ENCODE data around the gene RITA1. TPM values are rescaled to one million over a fixed set of nuclear protein-coding genes. Genes with fewer than 3 reads are reported as not detected.

RITA1 gene
- total and polyA plus RNA-seq, 9 donors, result 9.3 to 12.7 (median 10.0) TPM

GRCh38 chr12:113173081-113173698 lies 12.3 kb upstream of the RITA1 start:
- DNase-seq, result no peak
- H3K27me3 ChIP-seq (ENCODE audit: control insufficient read depth, insufficient read depth, low read length), result no peaks in the 10 kb centered on the region
- no peaks in the 10 kb centered on the region for H3K4me1 ChIP-seq (ENCODE audit: control insufficient read depth, insufficient read depth, low read length)
- WGBS (ENCODE audit: insufficient coverage), result 92% methylated on average over 4 of the region's 7 CpGs
- no peak overlapping the region for H3K4me3 ChIP-seq (ENCODE audit: low read length)
- H3K9me3 ChIP-seq (replicated peaks; ENCODE audit: control insufficient read depth, low read depth, low read length), result peaks cover 13% of the 10 kb centered on the region
- peaks cover 85% of the 10 kb centered on the region for H3K36me3 ChIP-seq (ENCODE audit: control insufficient read depth, insufficient read depth, low read length)
- H3K27ac ChIP-seq (ENCODE audit: low read length), result no peak overlapping the region

GRCh38 chr12:113174461-113175384 lies 10.8 kb upstream of the RITA1 start:
- WGBS (ENCODE audit: insufficient coverage), result 41% methylated on average over 17 of the region's 32 CpGs
- H3K36me3 ChIP-seq (ENCODE audit: control insufficient read depth, insufficient read depth, low read length), result peaks cover 88% of the 10 kb centered on the region
- H3K27me3 ChIP-seq (ENCODE audit: control insufficient read depth, insufficient read depth, low read length), result no peaks in the 10 kb centered on the region
- peak; percentile 64 for DNase-seq
- no peak overlapping the region for H3K27ac ChIP-seq (ENCODE audit: low read length)
- H3K4me1 ChIP-seq (ENCODE audit: control insufficient read depth, insufficient read depth, low read length), result no peaks in the 10 kb centered on the region
- H3K4me3 ChIP-seq (ENCODE audit: low read length), result no peak overlapping the region
- peaks cover 13% of the 10 kb centered on the region for H3K9me3 ChIP-seq (replicated peaks; ENCODE audit: control insufficient read depth, low read depth, low read length)

GRCh38 chr12:113179023-113179422 lies 6.5 kb upstream of the RITA1 start:
- 95% methylated on average over 14 of the region's 14 CpGs for WGBS (ENCODE audit: insufficient coverage)
- H3K27me3 ChIP-seq (ENCODE audit: control insufficient read depth, insufficient read depth, low read length), result no peaks in the 10 kb centered on the region
- peaks cover 13% of the 10 kb centered on the region for H3K9me3 ChIP-seq (replicated peaks; ENCODE audit: control insufficient read depth, low read depth, low read length)
- DNase-seq, result no peak
- H3K36me3 ChIP-seq (ENCODE audit: control insufficient read depth, insufficient read depth, low read length), result peaks cover 69% of the 10 kb centered on the region
- H3K4me3 ChIP-seq (ENCODE audit: low read length), result no peak overlapping the region
- no peak overlapping the region for H3K27ac ChIP-seq (ENCODE audit: low read length)
- H3K4me1 ChIP-seq (ENCODE audit: control insufficient read depth, insufficient read depth, low read length), result peaks cover 3% of the 10 kb centered on the region

- no peaks in the 10 kb centered on the region for H3K27me3 ChIP-seq (ENCODE audit: control insufficient read depth, insufficient read depth, low read length)
- peaks cover 56% of the 10 kb centered on the region for H3K36me3 ChIP-seq (ENCODE audit: control insufficient read depth, insufficient read depth, low read length)
- DNase-seq, result no peak
- H3K9me3 ChIP-seq (replicated peaks; ENCODE audit: control insufficient read depth, low read depth, low read length), result peaks cover 13% of the 10 kb centered on the region
- no peak overlapping the region for H3K27ac ChIP-seq (ENCODE audit: low read length)
- peaks cover 6% of the 10 kb centered on the region for H3K4me1 ChIP-seq (ENCODE audit: control insufficient read depth, insufficient read depth, low read length)
- WGBS (ENCODE audit: insufficient coverage), result 98% methylated on average over 4 of the region's 4 CpGs
- no peak overlapping the region for H3K4me3 ChIP-seq (ENCODE audit: low read length)
Measured at GRCh38 chr12:113180333-113180732, 5.2 kb upstream of the RITA1 start.

- no peak for DNase-seq
- H3K9me3 ChIP-seq (replicated peaks; ENCODE audit: control insufficient read depth, low read depth, low read length), result peaks cover 10% of the 10 kb centered on the region
- no CpG with 5 or more reads among the region's 3 CpGs for WGBS (ENCODE audit: insufficient coverage)
- H3K36me3 ChIP-seq (ENCODE audit: control insufficient read depth, insufficient read depth, low read length), result peaks cover 50% of the 10 kb centered on the region
- H3K4me1 ChIP-seq (ENCODE audit: control insufficient read depth, insufficient read depth, low read length), result peaks cover 18% of the 10 kb centered on the region
- no peak overlapping the region for H3K4me3 ChIP-seq (ENCODE audit: low read length)
- no peaks in the 10 kb centered on the region for H3K27me3 ChIP-seq (ENCODE audit: control insufficient read depth, insufficient read depth, low read length)
- no peak overlapping the region for H3K27ac ChIP-seq (ENCODE audit: low read length)
Measured at GRCh38 chr12:113181975-113182374, 3.5 kb upstream of the RITA1 start.

DNA sequence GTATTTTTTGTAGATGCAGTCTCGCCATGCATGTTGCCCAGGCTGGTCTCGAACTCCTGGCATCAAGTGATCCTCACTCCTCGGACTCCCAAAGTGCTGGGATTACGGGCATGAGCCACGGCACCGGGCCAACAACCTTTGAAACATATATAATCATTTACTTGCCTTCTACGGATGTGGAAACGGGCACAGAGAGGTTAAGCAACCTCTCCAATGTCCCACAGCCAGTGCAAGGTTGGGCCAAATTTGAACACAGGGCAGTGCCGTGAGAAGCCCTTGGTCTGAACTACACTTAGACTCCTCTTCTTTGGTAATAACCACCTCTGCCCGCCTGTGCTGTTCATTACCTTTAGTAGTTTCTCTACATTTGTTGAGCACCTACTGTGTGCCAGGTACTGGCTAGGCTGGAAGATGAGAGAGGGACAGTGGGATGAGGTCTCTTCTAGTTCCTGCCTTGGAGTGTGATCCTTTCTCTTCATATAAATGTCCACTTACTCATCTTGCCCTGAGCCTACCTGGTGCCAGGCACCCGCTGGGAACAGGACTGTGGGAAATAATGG lies 2.4 kb upstream of the RITA1 start:
- no peak for DNase-seq
- Histone ChIP-seq H3K4me3 (ENCODE audit: low read length) (no peak overlapping the region), H3K27me3 (ENCODE audit: control insufficient read depth, insufficient read depth, low read length) (no peaks in the 10 kb centered on the region), H3K4me1 (ENCODE audit: control insufficient read depth, insufficient read depth, low read length) (peaks cover 19% of the 10 kb centered on the region), H3K9me3 (replicated peaks; ENCODE audit: control insufficient read depth, low read depth, low read length) (no peaks in the 10 kb centered on the region), H3K36me3 (ENCODE audit: control insufficient read depth, insufficient read depth, low read length) (peaks cover 39% of the 10 kb centered on the region), H3K27ac (ENCODE audit: low read length) (no peak overlapping the region)
- 94% methylated on average over 8 of the region's 11 CpGs for WGBS (ENCODE audit: insufficient coverage)

DNA sequence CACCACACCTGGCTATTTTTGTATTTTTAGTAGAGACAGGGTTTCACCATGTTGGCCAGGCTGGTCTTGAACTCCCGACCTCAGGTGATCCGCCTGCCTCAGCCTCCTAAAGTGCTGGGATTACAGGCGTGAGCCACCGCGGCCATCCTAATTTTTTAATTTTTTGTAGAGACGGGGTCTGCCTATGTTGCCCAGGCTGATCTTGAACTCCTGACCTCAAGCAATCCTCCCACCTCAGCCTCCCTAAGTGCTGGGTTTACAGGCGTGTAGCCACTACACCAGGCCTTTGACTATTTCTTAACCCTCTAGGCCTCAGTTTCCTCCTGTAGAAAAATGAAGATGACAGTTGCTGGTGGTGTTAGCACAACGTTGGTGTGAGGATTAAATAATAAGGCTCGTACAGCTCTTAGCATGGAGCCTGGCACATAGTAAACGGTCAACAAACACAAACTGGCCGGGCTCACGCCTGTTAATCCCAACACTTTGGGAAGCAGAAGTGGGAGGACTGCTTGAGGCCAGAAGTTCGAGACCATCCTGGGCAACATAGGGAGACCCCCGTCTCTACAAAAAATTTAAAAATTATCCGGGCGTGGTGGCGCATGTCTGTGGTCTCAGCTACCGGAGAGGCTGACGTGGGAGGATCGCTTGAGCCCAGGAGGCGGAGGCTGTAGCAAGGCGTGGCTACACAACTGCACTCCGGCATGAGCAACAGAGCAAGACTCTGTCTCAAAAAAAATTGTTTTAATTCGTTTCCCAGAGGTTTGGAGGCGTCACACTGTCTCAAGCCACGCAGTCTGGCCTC lies 1.2 kb upstream of the RITA1 start:
- 15% methylated on average over 18 of the region's 26 CpGs for WGBS (ENCODE audit: insufficient coverage)
- H3K27ac ChIP-seq (ENCODE audit: low read length), result peak overlapping the region; percentile 97
- DNase-seq, result no peak

DNA sequence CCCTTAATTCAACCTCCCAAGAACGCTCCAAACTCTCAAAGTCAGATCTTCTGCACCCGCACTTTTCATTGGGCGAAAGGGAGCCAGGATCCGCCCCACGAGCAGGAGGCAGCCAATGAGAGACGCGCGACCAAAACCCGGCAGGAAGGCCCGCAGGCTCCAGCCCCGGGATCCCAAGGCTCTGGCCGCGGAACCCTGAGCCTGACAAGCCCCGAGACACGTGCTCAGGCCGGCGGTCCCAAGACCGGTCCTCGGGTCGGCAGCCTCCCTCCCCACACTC lies 681 bp upstream of the RITA1 start:
- H3K9me3 ChIP-seq (replicated peaks; ENCODE audit: control insufficient read depth, low read depth, low read length), result no peaks in the 10 kb centered on the region
- peak overlapping the region; percentile 97 for H3K27ac ChIP-seq (ENCODE audit: low read length)
- peak; percentile 96 for DNase-seq
- H3K27me3 ChIP-seq (ENCODE audit: control insufficient read depth, insufficient read depth, low read length), result no peaks in the 10 kb centered on the region
- WGBS (ENCODE audit: insufficient coverage), result under 1% methylated on average over 20 of the region's 20 CpGs
- peak overlapping the region; percentile 98 for H3K4me3 ChIP-seq (ENCODE audit: low read length)
- peaks cover 30% of the 10 kb centered on the region for H3K36me3 ChIP-seq (ENCODE audit: control insufficient read depth, insufficient read depth, low read length)
- peaks cover 19% of the 10 kb centered on the region for H3K4me1 ChIP-seq (ENCODE audit: control insufficient read depth, insufficient read depth, low read length)

More for the DNA sequence above, 1.2 kb upstream of the RITA1 start:
- Histone ChIP-seq H3K27me3 (ENCODE audit: control insufficient read depth, insufficient read depth, low read length) (no peaks in the 10 kb centered on the region), H3K9me3 (replicated peaks; ENCODE audit: control insufficient read depth, low read depth, low read length) (no peaks in the 10 kb centered on the region), H3K4me1 (ENCODE audit: control insufficient read depth, insufficient read depth, low read length) (peaks cover 19% of the 10 kb centered on the region), H3K36me3 (ENCODE audit: control insufficient read depth, insufficient read depth, low read length) (peaks cover 32% of the 10 kb centered on the region), H3K4me3 (ENCODE audit: low read length) (peak overlapping the region; percentile 98)

DNA sequence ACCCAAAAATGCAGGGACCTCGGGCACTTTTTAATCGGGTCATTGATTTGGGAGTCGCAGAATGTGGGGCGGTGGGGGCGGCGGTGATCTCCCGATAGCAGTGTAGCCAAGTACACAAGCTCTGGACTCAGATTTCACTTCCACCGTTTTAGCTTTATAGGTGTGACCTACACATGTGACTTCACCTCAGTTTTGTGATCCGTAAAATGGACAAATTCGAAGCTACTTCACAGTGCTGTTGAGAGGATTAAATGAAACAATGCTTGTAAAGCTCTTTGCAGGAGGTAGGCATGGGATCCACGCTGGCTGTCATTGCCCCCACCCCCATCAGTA lies 478 bp downstream of the RITA1 start:
- H3K36me3 ChIP-seq (ENCODE audit: control insufficient read depth, insufficient read depth, low read length), result peaks cover 26% of the 10 kb centered on the region
- H3K27me3 ChIP-seq (ENCODE audit: control insufficient read depth, insufficient read depth, low read length), result no peaks in the 10 kb centered on the region
- peaks cover 19% of the 10 kb centered on the region for H3K4me1 ChIP-seq (ENCODE audit: control insufficient read depth, insufficient read depth, low read length)
- no peak overlapping the region for H3K27ac ChIP-seq (ENCODE audit: low read length)
- peak; percentile 37 for DNase-seq
- H3K9me3 ChIP-seq (replicated peaks; ENCODE audit: control insufficient read depth, low read depth, low read length), result no peaks in the 10 kb centered on the region
- H3K4me3 ChIP-seq (ENCODE audit: low read length), result peak overlapping the region; percentile 98
- 0% methylated on average over 2 of the region's 11 CpGs for WGBS (ENCODE audit: insufficient coverage)

Measured in muscle of leg (tissue), 11 donors.